ENCODE measurements around the gene SNAP25.

DNA sequence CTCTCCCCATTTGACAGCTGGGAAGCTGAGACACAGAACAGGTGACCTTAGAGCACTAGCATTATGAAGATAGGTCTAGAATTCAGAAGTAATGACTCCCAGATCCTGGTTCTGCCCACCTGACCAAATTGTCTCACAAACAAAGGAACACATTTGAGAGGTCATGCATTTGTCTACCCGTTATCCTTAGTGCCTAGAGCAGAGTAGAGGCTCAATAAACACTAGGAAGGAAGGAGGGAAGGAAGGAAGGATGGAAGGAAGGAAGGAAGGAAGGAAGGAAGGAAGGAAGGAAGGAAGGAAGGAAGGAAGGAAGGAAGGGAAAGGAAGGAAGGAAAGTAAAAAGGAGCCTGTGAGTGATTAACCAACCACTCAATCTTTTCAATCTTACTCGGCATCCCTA is 63.3 kb downstream of the SNAP25 start:
- TF ChIP-seq EZH2 (IDR thresholded peaks at IDR 0.05): no peak
- peak; percentile 62; the same call in 1 of the 2 replicates for TF ChIP-seq POLR2AphosphoS5 (IDR thresholded peaks at IDR 0.05; ENCODE audit: borderline replicate concordance, low read depth, low read length)

All from SK-N-MC (cell line).